Testis (tissue), 3 donors: ENCODE results near the gene HIRIP3. TPM values are rescaled to one million over a fixed set of nuclear protein-coding genes. Genes with fewer than 3 reads are reported as not detected.

ENCODE experiments used
- DNase-seq: peaks from one replicate; pipeline ENCODE4 v3.0.0-alpha.2; 2019
- H3K27ac ChIP-seq, 2 donors: fragments of 200-600 bp; sonication (generic); one replicate each; pipeline ENCODE4 v1.5.1; 2019
- H3K27me3 ChIP-seq: fragments of 200-600 bp; sonication (generic); one replicate; pipeline ENCODE4 v1.5.1; 2019
- H3K36me3 ChIP-seq: fragments of 200-600 bp; sonication (generic); one replicate; pipeline ENCODE4 v1.5.1; 2017; ENCODE audit warnings: low read depth; ENCODE audit errors: missing control alignments
- H3K4me1 ChIP-seq: fragments of 200-600 bp; sonication (generic); one replicate; pipeline ENCODE4 v1.5.1; 2019
- H3K4me3 ChIP-seq, 2 donors: fragments of 200-600 bp; sonication (generic); one replicate each; pipeline ENCODE4 v1.5.1; 2017 to 2019
- H3K9me3 ChIP-seq: fragments of 200-600 bp; sonication (generic); one replicate; pipeline ENCODE4 v1.5.1; 2017
- CTCF ChIP-seq, 3 experiments: fragments of 450-650 bp in 2 of 3; fragments of 200-600 bp in 1 of 3; sonication (generic) in 1 of 3; IDR thresholded peaks; one replicate each; pipeline ENCODE4 v1.5.1; 2016 to 2019; ENCODE audit warnings: antibody characterized with exemption in 3 of 3, mild to moderate bottlenecking in 2 of 3, moderate library complexity in 1 of 3
- POLR2A ChIP-seq: fragments of 450-650 bp; IDR thresholded peaks from one replicate; pipeline ENCODE4 v1.6.1; 2017; ENCODE audit warnings: antibody characterized with exemption, mild to moderate bottlenecking, moderate library complexity
- WGBS, 2 donors: methylation state at CpG; one replicate each; pipeline ENCODE4 v1.1.5; 2018; 5-methylcytosine and 5-hydroxymethylcytosine counted together
- intact Hi-C: fragments of 100-400 bp; cut with DNase I; formaldehyde crosslinking; loops from one replicate; pipeline ENCODE4 v1.15.1; 2023; ENCODE audit warnings: low total_unique reads
- polyA plus RNA-seq: library from polyadenylated mRNA; stranded (reverse); fragments of 350-450 nt; fragmentation: Illumina TruSeq; extraction: RNeasy Lipid Tissue Mini Kit (QIAGEN cat#74804); gene quantifications from one replicate; pipeline ENCODE4 v1.2.3, GENCODE V29; 2014; ENCODE audit warnings: low read depth, low replicate concordance; ENCODE audit not compliant: insufficient read depth
- total RNA-seq, 2 donors: library from RNA; depleted of rRNA; stranded (reverse); fragments of >200 nt; gene quantifications; one replicate each; pipeline ENCODE4 v1.2.3, GENCODE V29; 2016

HIRIP3 gene
- total and polyA plus RNA-seq, 3 donors from 2014 or later = 32.1 to 57.3 (median 40.2) TPM

GRCh38 chr16:29978081-29978480 lies 17.3 kb downstream of the HIRIP3 start:
- H3K27ac ChIP-seq = no peak overlapping the region

GRCh38 chr16:29977063-29977825 lies 18.2 kb downstream of the HIRIP3 start:
- DNase-seq = no peak
- no peaks in the 10 kb centered on the region for H3K36me3 ChIP-seq
- H3K4me3 ChIP-seq = no peak overlapping the region
- intact Hi-C loops = no loop called here
- peak overlapping the region in 1 of 2 donors; percentile 39 for H3K27ac ChIP-seq
- no peaks in the 10 kb centered on the region for H3K9me3 ChIP-seq
- WGBS, 2 donors = 60 to 68% methylated on average over 7 to 9 of the region's 9 CpGs
- peaks cover 24% of the 10 kb centered on the region for H3K4me1 ChIP-seq
- TF ChIP-seq POLR2A = no peak
- no peak for TF ChIP-seq CTCF (IDR thresholded peaks at IDR 0.05)
- no peaks in the 10 kb centered on the region for H3K27me3 ChIP-seq

More at GRCh38 chr16:29978081-29978480, 17.3 kb downstream of the HIRIP3 start:
- DNase-seq = no peak
- H3K9me3 ChIP-seq = no peaks in the 10 kb centered on the region
- no peak overlapping the region for H3K4me3 ChIP-seq
- H3K4me1 ChIP-seq = peaks cover 24% of the 10 kb centered on the region
- H3K36me3 ChIP-seq = no peaks in the 10 kb centered on the region
- 93 to 98% methylated on average over 5 to 9 of the region's 9 CpGs for WGBS, 2 donors
- no peak for TF ChIP-seq CTCF (IDR thresholded peaks at IDR 0.05)
- intact Hi-C loops = no loop called here
- no peaks in the 10 kb centered on the region for H3K27me3 ChIP-seq

GRCh38 chr16:29975811-29976511 lies 19.5 kb downstream of the HIRIP3 start:
- H3K36me3 ChIP-seq = no peaks in the 10 kb centered on the region
- no peak overlapping the region for H3K4me3 ChIP-seq
- WGBS, 2 donors = 19 to 28% methylated on average over 6 of the region's 6 CpGs
- TF ChIP-seq CTCF (IDR thresholded peaks at IDR 0.05) = no peak
- no peak for TF ChIP-seq POLR2A
- peaks cover 24% of the 10 kb centered on the region for H3K4me1 ChIP-seq
- intact Hi-C loops = no loop called here
- DNase-seq = no peak
- H3K9me3 ChIP-seq = no peaks in the 10 kb centered on the region
- H3K27ac ChIP-seq = no peak overlapping the region
- no peaks in the 10 kb centered on the region for H3K27me3 ChIP-seq

- Histone ChIP-seq H3K36me3 (no peaks in the 10 kb centered on the region), H3K27ac (peak overlapping the region; percentile 69 to 95), H3K4me3 (peak overlapping the region in 1 of 2 donors; percentile 90), H3K27me3 (no peaks in the 10 kb centered on the region), H3K4me1 (peaks cover 24% of the 10 kb centered on the region), H3K9me3 (no peaks in the 10 kb centered on the region)
- 30% methylated on average over 5 of the region's 5 CpGs for WGBS, 2 donors
- DNase-seq = no peak
- TF ChIP-seq POLR2A = no peak
- no peak for TF ChIP-seq CTCF (IDR thresholded peaks at IDR 0.05)
- intact Hi-C loops = no loop called here
Measured at GRCh38 chr16:29975134-29975538, 20.3 kb downstream of the HIRIP3 start.
